OCI-LY7 (cell line): ENCODE measurements around the gene MED22. TPM values are rescaled to one million over a fixed set of nuclear protein-coding genes. Genes with fewer than 3 reads are reported as not detected.

Experiments used
- BruUV-seq: library from RNA; stranded (reverse); fragments of 400-500 nt; replicated peaks from 2 replicates; lab custom pipeline; 2021; lab: Mats Ljungman, UMichigan
- CTCF ChIA-PET: fragments of 300-600 bp; sonication (Branson Sonifier 250); formaldehyde crosslinking; loops from one replicate; lab custom pipeline; 2022; ENCODE audit warnings: antibody characterized with exemption; ENCODE audit not compliant: unreplicated experiment; lab: Charles Lee
- POLR2A ChIA-PET: fragments of 300-600 bp; sonication (Branson Sonifier 250); formaldehyde crosslinking; loops from one replicate; lab custom pipeline; 2022; ENCODE audit warnings: antibody characterized with exemption; lab: Charles Lee
- DNase-seq: peaks from one replicate; pipeline ENCODE4 v3.0.0-alpha.2; 2015; ENCODE audit warnings: low spot score
- H2AFZ ChIP-seq: fragments of 200-600 bp; sonication (generic), shearing (Covaris generic); 2 replicates; pipeline ENCODE4 v1.6.1; 2014; ENCODE audit warnings: mild to moderate bottlenecking, antibody characterized with exemption, low read length, moderate library complexity
- H3K27ac ChIP-seq: fragments of 200-600 bp; sonication (generic); 2 replicates; pipeline ENCODE4 v1.5.1; 2014; ENCODE audit warnings: mixed run types, low read depth, mild to moderate bottlenecking, moderate library complexity, low read length, inconsistent platforms; ENCODE audit not compliant: poor library complexity, severe bottlenecking
- H3K36me3 ChIP-seq: fragments of 200-600 bp; sonication (generic); 2 replicates; pipeline ENCODE4 v1.6.1; 2014; ENCODE audit warnings: mild to moderate bottlenecking, antibody characterized with exemption, low read length, moderate library complexity, mixed read lengths; ENCODE audit not compliant: insufficient read depth
- H3K4me1 ChIP-seq: fragments of 200-600 bp; sonication (generic); 2 replicates; pipeline ENCODE4 v1.5.1; 2014; ENCODE audit warnings: mild to moderate bottlenecking, low read length; ENCODE audit not compliant: insufficient read depth, poor library complexity, severe bottlenecking
- H3K4me2 ChIP-seq: fragments of 200-600 bp; sonication (generic); 2 replicates; pipeline ENCODE4 v1.6.1; 2014; ENCODE audit warnings: mild to moderate bottlenecking, low read length
- H3K4me3 ChIP-seq: fragments of 200-600 bp; sonication (generic); 2 replicates; pipeline ENCODE4 v1.5.1; 2014; ENCODE audit warnings: mild to moderate bottlenecking, low read depth, low read length; ENCODE audit not compliant: poor library complexity, severe bottlenecking
- H3K79me2 ChIP-seq: fragments of 200-600 bp; sonication (generic); 2 replicates; pipeline ENCODE4 v1.6.1; 2016; ENCODE audit warnings: low read depth, mild to moderate bottlenecking, low read length, moderate library complexity, mixed read lengths; ENCODE audit not compliant: insufficient read depth
- H3K9me2 ChIP-seq: fragments of 200-600 bp; sonication (generic); 2 replicates; pipeline ENCODE4 v1.6.1; 2016; ENCODE audit warnings: mild to moderate bottlenecking, low read length, mixed read lengths; ENCODE audit not compliant: insufficient read depth
- H3K9me3 ChIP-seq: fragments of 200-600 bp; sonication (generic); 2 replicates; pipeline ENCODE4 v1.6.1; 2014; ENCODE audit warnings: mild to moderate bottlenecking, mixed run types, low read length, mixed read lengths
- H4K20me1 ChIP-seq: fragments of 200-600 bp; sonication (generic); 2 replicates; pipeline ENCODE4 v1.6.1; 2014; ENCODE audit warnings: mild to moderate bottlenecking, antibody characterized with exemption, low read length, moderate library complexity, mixed read lengths; ENCODE audit not compliant: insufficient read depth
- EZH2phosphoT487 ChIP-seq: fragments of 200-600 bp; sonication (generic); IDR thresholded peaks from 2 replicates; pipeline ENCODE4 v1.6.1; 2018; ENCODE audit warnings: low read depth, borderline replicate concordance, mild to moderate bottlenecking, mixed run types, antibody characterized with exemption, low read length, moderate library complexity, mixed read lengths
- intact Hi-C: fragments of 100-400 bp; cut with micrococcal nuclease; formaldehyde crosslinking; loops from one replicate; pipeline ENCODE4 v1.10.0; 2022; ENCODE audit not compliant: unreplicated experiment
- total RNA-seq, 2 experiments: library from RNA; depleted of rRNA in 1 of 2; stranded (reverse); fragments of >200 nt in 1 of 2; shearing (Covaris generic) in 1 of 2; gene quantifications; 2 replicates each; pipeline ENCODE4 v1.2.3, GENCODE V29; 2014 to 2022
- TF ChIP-seq, protein P1 (sequence below): fragments of 200-600 bp; sonication (generic); conservative IDR thresholded peaks from 2 replicates; pipeline ENCODE4 v1.5.1; 2014; ENCODE audit warnings: mild to moderate bottlenecking, antibody characterized with exemption, low read length, moderate library complexity, mixed read lengths

MED22 gene
- total RNA-seq, 2 experiments from 2014 or later, result 52.0 to 62.1 TPM

DNA sequence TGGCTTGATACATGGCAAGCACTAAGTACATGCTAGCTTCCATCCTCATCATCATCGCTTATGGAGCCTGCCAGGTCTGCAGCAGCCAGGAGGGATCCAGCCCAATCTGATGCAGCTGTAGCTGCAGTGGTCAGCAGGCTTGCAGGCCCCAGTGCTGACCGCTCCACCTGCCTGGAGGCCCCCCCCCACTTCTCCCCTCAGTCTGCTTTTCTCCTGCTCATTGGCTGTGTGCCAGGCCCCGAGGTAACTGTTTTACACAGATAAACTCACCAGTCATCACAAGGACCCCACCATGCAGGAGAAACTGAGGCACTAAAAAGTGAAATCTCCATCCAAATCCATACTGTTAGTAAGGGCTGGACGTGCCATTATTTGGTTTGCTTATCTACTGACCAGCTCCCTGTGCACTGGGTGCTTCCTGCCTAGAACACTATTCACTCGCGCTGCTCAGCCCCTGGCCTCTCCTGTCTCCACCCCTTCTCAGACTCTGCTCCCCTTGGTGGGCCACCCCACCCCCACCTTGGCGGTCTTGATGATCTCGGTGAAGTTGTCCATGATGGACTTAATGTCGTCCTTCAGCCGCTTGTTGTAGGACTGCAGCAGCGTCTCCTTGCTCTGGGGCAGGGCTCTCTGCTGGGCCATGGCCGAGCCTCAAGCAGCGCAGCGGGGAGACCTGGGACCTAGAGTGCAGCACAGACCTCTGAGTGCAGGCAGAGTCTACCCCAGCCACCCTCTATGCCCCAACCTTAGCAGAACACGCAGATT, 1.7 kb downstream of the MED22 start:
- peaks cover 17% of the 10 kb centered on the region for H4K20me1 ChIP-seq
- no peak for DNase-seq
- intact Hi-C loops, result loop anchor here (5.0 kb wide), 1 partner anchor 71 kb away; the partner anchor contains the start of gene REXO4
- TF ChIP-seq, protein P1, sequence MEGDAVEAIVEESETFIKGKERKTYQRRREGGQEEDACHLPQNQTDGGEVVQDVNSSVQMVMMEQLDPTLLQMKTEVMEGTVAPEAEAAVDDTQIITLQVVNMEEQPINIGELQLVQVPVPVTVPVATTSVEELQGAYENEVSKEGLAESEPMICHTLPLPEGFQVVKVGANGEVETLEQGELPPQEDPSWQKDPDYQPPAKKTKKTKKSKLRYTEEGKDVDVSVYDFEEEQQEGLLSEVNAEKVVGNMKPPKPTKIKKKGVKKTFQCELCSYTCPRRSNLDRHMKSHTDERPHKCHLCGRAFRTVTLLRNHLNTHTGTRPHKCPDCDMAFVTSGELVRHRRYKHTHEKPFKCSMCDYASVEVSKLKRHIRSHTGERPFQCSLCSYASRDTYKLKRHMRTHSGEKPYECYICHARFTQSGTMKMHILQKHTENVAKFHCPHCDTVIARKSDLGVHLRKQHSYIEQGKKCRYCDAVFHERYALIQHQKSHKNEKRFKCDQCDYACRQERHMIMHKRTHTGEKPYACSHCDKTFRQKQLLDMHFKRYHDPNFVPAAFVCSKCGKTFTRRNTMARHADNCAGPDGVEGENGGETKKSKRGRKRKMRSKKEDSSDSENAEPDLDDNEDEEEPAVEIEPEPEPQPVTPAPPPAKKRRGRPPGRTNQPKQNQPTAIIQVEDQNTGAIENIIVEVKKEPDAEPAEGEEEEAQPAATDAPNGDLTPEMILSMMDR, result no peak
- no peak for TF ChIP-seq EZH2phosphoT487
- H3K27ac ChIP-seq, result no peak overlapping the region
- H3K36me3 ChIP-seq, result peaks cover 84% of the 10 kb centered on the region
- H2AFZ ChIP-seq, result no peak overlapping the region
- no peaks in the 10 kb centered on the region for H3K9me3 ChIP-seq
- H3K4me2 ChIP-seq, result peak overlapping the region; percentile 93
- CTCF ChIA-PET, result no interaction called here
- peaks cover 50% of the 10 kb centered on the region for H3K79me2 ChIP-seq
- POLR2A ChIA-PET, result no interaction called here
- peak overlapping the region; percentile 99 for H3K4me3 ChIP-seq
- H3K9me2 ChIP-seq, result no peaks in the 10 kb centered on the region
- BruUV-seq, result no TSS peak
- H3K4me1 ChIP-seq, result peaks cover 35% of the 10 kb centered on the region

- POLR2A ChIA-PET, result no interaction called here
- no TSS peak for BruUV-seq
- Histone ChIP-seq H3K9me3 (no peaks in the 10 kb centered on the region), H3K27ac (no peak overlapping the region), H3K36me3 (peaks cover 84% of the 10 kb centered on the region), H3K9me2 (no peaks in the 10 kb centered on the region), H3K4me2 (no peak overlapping the region), H2AFZ (no peak overlapping the region), H3K4me1 (peaks cover 35% of the 10 kb centered on the region), H3K4me3 (no peak overlapping the region), H4K20me1 (peaks cover 17% of the 10 kb centered on the region), H3K79me2 (peaks cover 47% of the 10 kb centered on the region)
- intact Hi-C loops, result loop anchor here (5.0 kb wide), 1 partner anchor 72 kb away; the partner anchor contains the start of gene REXO4
- DNase-seq, result no peak
- CTCF ChIA-PET, result no interaction called here
- TF ChIP-seq, protein P1, result no peak
- no peak for TF ChIP-seq EZH2phosphoT487
These were observed 2.3 kb downstream of the MED22 start for GRCh38 chr9:133345596-133345995.

DNA sequence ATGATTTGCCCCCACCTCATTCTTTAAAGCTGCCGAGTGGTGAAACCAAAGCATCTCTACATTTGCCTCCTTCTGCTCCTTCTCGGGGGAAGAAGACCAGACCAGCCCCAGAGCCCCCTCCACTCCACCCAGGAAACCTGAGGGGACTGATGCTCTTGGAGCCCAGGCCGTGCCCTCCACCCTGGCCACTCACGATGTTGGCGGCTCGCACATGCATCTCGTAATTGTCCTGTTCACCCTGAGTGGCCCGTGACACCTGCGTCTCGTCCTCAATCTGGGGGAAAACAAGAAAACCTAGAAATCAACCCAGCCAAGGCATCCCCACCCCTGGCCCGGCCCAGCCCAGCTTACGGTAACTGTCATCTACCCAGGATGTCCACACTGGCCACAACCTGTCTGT, 3.0 kb downstream of the MED22 start:
- Histone ChIP-seq H3K9me2 (no peaks in the 10 kb centered on the region), H3K36me3 (peaks cover 84% of the 10 kb centered on the region), H3K27ac (no peak overlapping the region), H3K9me3 (no peaks in the 10 kb centered on the region), H3K79me2 (peaks cover 43% of the 10 kb centered on the region), H3K4me2 (no peak overlapping the region), H3K4me1 (peaks cover 36% of the 10 kb centered on the region), H3K4me3 (no peak overlapping the region), H4K20me1 (peaks cover 14% of the 10 kb centered on the region), H2AFZ (no peak overlapping the region)
- CTCF ChIA-PET, result no interaction called here
- TF ChIP-seq, protein P1, result no peak
- TF ChIP-seq EZH2phosphoT487, result no peak
- DNase-seq, result no peak
- intact Hi-C loops, result loop anchor here (5.0 kb wide), 1 partner anchor 72 kb away; the partner anchor contains the start of gene REXO4
- no TSS peak for BruUV-seq
- POLR2A ChIA-PET, result no interaction called here
